HCT116 (cell line): ENCODE data around the gene NAALADL2. TPM values are rescaled to one million over a fixed set of nuclear protein-coding genes. Genes with fewer than 3 reads are reported as not detected.

Source experiments
- ATAC-seq: fragments of 200-7000 bp; cut with Tn5 transposase; 2 replicates; pipeline ENCODE4 v1.9.1; 2020; ENCODE audit warnings: mild to moderate bottlenecking, moderate library complexity
- BruUV-seq: library from RNA; stranded (reverse); fragments of 400-500 nt; replicated peaks from 2 replicates; lab custom pipeline; 2021; lab: Mats Ljungman, UMichigan
- CTCF ChIA-PET: fragments of 300-600 bp; sonication (Branson Sonifier 250); formaldehyde crosslinking; loops from one replicate; lab custom pipeline; 2021; ENCODE audit warnings: antibody characterized with exemption; lab: Charles Lee
- POLR2A ChIA-PET: fragments of 300-600, 350-600 bp; sonication (Branson Sonifier 250); formaldehyde crosslinking; loops from one replicate; lab custom pipeline; 2021; ENCODE audit warnings: antibody characterized with exemption; lab: Charles Lee
- RAD21 ChIA-PET, 2 experiments: fragments of 300-600 bp; sonication (Branson Sonifier 250); formaldehyde crosslinking; loops; one replicate each; lab custom pipeline; 2023; ENCODE audit warnings: low total read pairs in 2 of 2; ENCODE audit not compliant: uncharacterized antibody in 2 of 2, unreplicated experiment in 2 of 2, low non-redundant PET in 1 of 2; lab: Charles Lee
- DNase-seq: peaks from one replicate; pipeline ENCODE4 v3.0.0-alpha.2; 2010; ENCODE audit warnings: low read depth, low spot score
- H2AFZ ChIP-seq: fragments of 200-600 bp; shearing (Covaris generic), sonication (generic); 2 replicates; pipeline ENCODE4 v1.6.1; 2017; ENCODE audit warnings: low read depth, mixed run types, mixed read lengths, antibody characterized with exemption, low read length; ENCODE audit not compliant: poor library complexity, severe bottlenecking
- H3K27ac ChIP-seq: 2 replicates; pipeline ENCODE4 v1.5.1; 2012; ENCODE audit warnings: low read depth, low read length
- H3K27me3 ChIP-seq: fragments of 200-600 bp; sonication (generic); 2 replicates; pipeline ENCODE4 v1.6.1; 2016; ENCODE audit warnings: mixed run types, low read length, mixed read lengths; ENCODE audit not compliant: insufficient read depth
- H3K36me3 ChIP-seq, 2 experiments: fragments of 200-500 bp in 1 of 2; fragments of 200-600 bp in 1 of 2; sonication (Bioruptor generic) in 1 of 2; sonication (generic) in 1 of 2; 2 replicates each; pipeline versions ENCODE4 v1.5.1 to v1.6.1; 2014 to 2016; ENCODE audit warnings: low read length in 2 of 2, inconsistent platforms in 1 of 2, mixed read lengths in 1 of 2, mixed run types in 1 of 2; ENCODE audit not compliant: insufficient read depth in 2 of 2, control insufficient read depth in 1 of 2
- H3K4me1 ChIP-seq, 2 experiments: fragments of 200-600 bp in 1 of 2; sonication (generic) in 1 of 2; 2 replicates each; pipeline versions ENCODE4 v1.5.1 to v1.6.1; 2012 to 2017; ENCODE audit warnings: low read length in 2 of 2, inconsistent platforms in 1 of 2, mild to moderate bottlenecking in 1 of 2, mixed read lengths in 1 of 2, mixed run types in 1 of 2, moderate library complexity in 1 of 2; ENCODE audit not compliant: insufficient read depth in 2 of 2, control insufficient read depth in 1 of 2
- H3K4me2 ChIP-seq: fragments of 200-600 bp; sonication (generic); 2 replicates; pipeline ENCODE4 v1.6.1; 2017; ENCODE audit warnings: mixed run types, low read length, mixed read lengths
- H3K4me3 ChIP-seq, 2 experiments: fragments of 200-600 bp in 1 of 2; sonication (generic) in 1 of 2; replicated peaks in 1 of 2; 2 replicates each; pipeline ENCODE4 v1.5.1; 2011 to 2016; ENCODE audit warnings: low read length in 2 of 2, control low read depth in 1 of 2, low read depth in 1 of 2, mild to moderate bottlenecking in 1 of 2, mixed read lengths in 1 of 2, mixed run types in 1 of 2
- H3K79me2 ChIP-seq: fragments of 200-600 bp; sonication (generic); 2 replicates; pipeline ENCODE4 v1.6.1; 2017; ENCODE audit warnings: mild to moderate bottlenecking, mixed run types, low read length, moderate library complexity, mixed read lengths; ENCODE audit not compliant: insufficient read depth
- H3K9ac ChIP-seq: fragments of 200-600 bp; sonication (generic); 2 replicates; pipeline ENCODE4 v1.6.1; 2016; ENCODE audit warnings: low read length, mixed read lengths
- H3K9me2 ChIP-seq: fragments of 200-600 bp; sonication (generic), shearing (Covaris generic); 2 replicates; pipeline ENCODE4 v1.6.1; 2017; ENCODE audit warnings: mixed run types, mild to moderate bottlenecking, moderate library complexity; ENCODE audit not compliant: insufficient read depth
- H3K9me3 ChIP-seq, 2 experiments: fragments of 200-500 bp in 1 of 2; fragments of 200-600 bp in 1 of 2; sonication (Bioruptor generic) in 1 of 2; sonication (generic) in 1 of 2; 2 replicates each; pipeline ENCODE4 v1.6.1; 2014 to 2017; ENCODE audit warnings: low read length in 2 of 2, mixed read lengths in 2 of 2, inconsistent platforms in 1 of 2, low read depth in 1 of 2, mild to moderate bottlenecking in 1 of 2, mixed run types in 1 of 2, moderate library complexity in 1 of 2; ENCODE audit not compliant: control insufficient read depth in 1 of 2, insufficient read depth in 1 of 2
- H4K20me1 ChIP-seq: fragments of 200-600 bp; sonication (generic), shearing (Covaris generic); 2 replicates; pipeline ENCODE4 v1.6.1; 2017; ENCODE audit warnings: mixed run types, mild to moderate bottlenecking, moderate library complexity; ENCODE audit not compliant: insufficient read depth
- CEBPB ChIP-seq: IDR thresholded peaks from 2 replicates; pipeline ENCODE4 v1.6.1; 2012; ENCODE audit warnings: low read depth
- EZH2phosphoT487 ChIP-seq: fragments of 200-600 bp; IDR thresholded peaks from 2 replicates; pipeline ENCODE4 v1.6.1; 2018; ENCODE audit warnings: antibody characterized with exemption, borderline replicate concordance
- POLR2A ChIP-seq: IDR thresholded peaks from 2 replicates; pipeline ENCODE4 v1.7.0; 2011; ENCODE audit warnings: borderline replicate concordance; ENCODE audit not compliant: insufficient read depth, insufficient read length; ENCODE audit errors: extremely low read depth
- SIN3A ChIP-seq: IDR thresholded peaks from 2 replicates; pipeline ENCODE4 v1.6.1; 2012; ENCODE audit warnings: low read depth
- SRF ChIP-seq: IDR thresholded peaks from 2 replicates; pipeline ENCODE4 v1.6.1; 2012; ENCODE audit warnings: low read depth
- ZNF274 ChIP-seq: fragments of 200-500 bp; sonication (Bioruptor generic); IDR thresholded peaks from 2 replicates; pipeline ENCODE4 v1.6.1; 2014; ENCODE audit warnings: mild to moderate bottlenecking, low read depth, low read length, inconsistent platforms
- intact Hi-C: fragments of 100-400 bp; cut with micrococcal nuclease; formaldehyde crosslinking; loops from 2 replicates; pipeline ENCODE4 v1.10.0; 2022
- total RNA-seq: library from RNA; stranded (reverse); gene quantifications from one replicate; pipeline ENCODE4 v1.2.1, GENCODE V29; 2021; ENCODE audit not compliant: unreplicated experiment
- TF ChIP-seq, protein P1 (sequence below): IDR thresholded peaks from 2 replicates; pipeline ENCODE4 v1.6.1; 2011; ENCODE audit warnings: mild to moderate bottlenecking, low read length, moderate library complexity; ENCODE audit not compliant: insufficient replicate concordance; ENCODE audit errors: extremely low read depth
- TF ChIP-seq, protein P2 (sequence below): IDR thresholded peaks from 2 replicates; pipeline ENCODE4 v1.6.1; 2012; ENCODE audit warnings: low read depth

The NAALADL2 gene
- total RNA-seq, 1 experiment from 2014 or later: 2.9 TPM

DNA sequence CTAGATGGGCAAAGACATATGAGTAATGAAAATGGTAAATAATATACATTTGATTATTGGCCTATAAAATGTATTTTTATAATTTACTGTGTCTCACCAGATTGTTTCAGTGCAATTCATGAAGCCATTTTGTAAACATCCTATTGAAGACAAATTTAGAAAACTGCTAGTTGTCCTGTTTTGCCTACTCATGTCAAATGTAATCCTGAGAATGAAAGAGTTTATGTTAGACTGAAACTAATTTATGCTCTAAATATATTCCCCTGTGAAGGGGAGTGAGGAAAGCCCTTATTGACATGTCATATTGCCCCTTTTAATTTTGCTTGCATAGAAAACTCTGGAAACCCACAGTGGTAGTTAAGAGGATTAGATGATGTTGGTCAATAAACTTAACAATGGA lies 610.0 kb downstream of the NAALADL2 start:
- Histone ChIP-seq H3K9me3 (no peaks in the 10 kb centered on the region), H2AFZ (no peak overlapping the region), H3K27me3 (no peaks in the 10 kb centered on the region), H3K4me2 (no peak overlapping the region), H3K9ac (no peak overlapping the region), H4K20me1 (no peaks in the 10 kb centered on the region), H3K27ac (no peak overlapping the region)
- intact Hi-C loops: no loop called here
- TF ChIP-seq, protein P1, sequence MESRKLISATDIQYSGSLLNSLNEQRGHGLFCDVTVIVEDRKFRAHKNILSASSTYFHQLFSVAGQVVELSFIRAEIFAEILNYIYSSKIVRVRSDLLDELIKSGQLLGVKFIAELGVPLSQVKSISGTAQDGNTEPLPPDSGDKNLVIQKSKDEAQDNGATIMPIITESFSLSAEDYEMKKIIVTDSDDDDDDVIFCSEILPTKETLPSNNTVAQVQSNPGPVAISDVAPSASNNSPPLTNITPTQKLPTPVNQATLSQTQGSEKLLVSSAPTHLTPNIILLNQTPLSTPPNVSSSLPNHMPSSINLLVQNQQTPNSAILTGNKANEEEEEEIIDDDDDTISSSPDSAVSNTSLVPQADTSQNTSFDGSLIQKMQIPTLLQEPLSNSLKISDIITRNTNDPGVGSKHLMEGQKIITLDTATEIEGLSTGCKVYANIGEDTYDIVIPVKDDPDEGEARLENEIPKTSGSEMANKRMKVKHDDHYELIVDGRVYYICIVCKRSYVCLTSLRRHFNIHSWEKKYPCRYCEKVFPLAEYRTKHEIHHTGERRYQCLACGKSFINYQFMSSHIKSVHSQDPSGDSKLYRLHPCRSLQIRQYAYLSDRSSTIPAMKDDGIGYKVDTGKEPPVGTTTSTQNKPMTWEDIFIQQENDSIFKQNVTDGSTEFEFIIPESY: no peak
- TF ChIP-seq EZH2phosphoT487 (no peak), SRF (no peak), POLR2A (no peak), ZNF274 (no peak), CEBPB (no peak), SIN3A (no peak)
- TF ChIP-seq, protein P2, sequence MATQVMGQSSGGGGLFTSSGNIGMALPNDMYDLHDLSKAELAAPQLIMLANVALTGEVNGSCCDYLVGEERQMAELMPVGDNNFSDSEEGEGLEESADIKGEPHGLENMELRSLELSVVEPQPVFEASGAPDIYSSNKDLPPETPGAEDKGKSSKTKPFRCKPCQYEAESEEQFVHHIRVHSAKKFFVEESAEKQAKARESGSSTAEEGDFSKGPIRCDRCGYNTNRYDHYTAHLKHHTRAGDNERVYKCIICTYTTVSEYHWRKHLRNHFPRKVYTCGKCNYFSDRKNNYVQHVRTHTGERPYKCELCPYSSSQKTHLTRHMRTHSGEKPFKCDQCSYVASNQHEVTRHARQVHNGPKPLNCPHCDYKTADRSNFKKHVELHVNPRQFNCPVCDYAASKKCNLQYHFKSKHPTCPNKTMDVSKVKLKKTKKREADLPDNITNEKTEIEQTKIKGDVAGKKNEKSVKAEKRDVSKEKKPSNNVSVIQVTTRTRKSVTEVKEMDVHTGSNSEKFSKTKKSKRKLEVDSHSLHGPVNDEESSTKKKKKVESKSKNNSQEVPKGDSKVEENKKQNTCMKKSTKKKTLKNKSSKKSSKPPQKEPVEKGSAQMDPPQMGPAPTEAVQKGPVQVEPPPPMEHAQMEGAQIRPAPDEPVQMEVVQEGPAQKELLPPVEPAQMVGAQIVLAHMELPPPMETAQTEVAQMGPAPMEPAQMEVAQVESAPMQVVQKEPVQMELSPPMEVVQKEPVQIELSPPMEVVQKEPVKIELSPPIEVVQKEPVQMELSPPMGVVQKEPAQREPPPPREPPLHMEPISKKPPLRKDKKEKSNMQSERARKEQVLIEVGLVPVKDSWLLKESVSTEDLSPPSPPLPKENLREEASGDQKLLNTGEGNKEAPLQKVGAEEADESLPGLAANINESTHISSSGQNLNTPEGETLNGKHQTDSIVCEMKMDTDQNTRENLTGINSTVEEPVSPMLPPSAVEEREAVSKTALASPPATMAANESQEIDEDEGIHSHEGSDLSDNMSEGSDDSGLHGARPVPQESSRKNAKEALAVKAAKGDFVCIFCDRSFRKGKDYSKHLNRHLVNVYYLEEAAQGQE: no peak
- TF ChIP-seq, all 23 proteins: peak for 0
- no TSS peak for BruUV-seq
- no peaks in the 10 kb centered on the region for H3K79me2 ChIP-seq
- H3K4me3 ChIP-seq: no peak overlapping the region
- ChIA-PET CTCF (no interaction called here), POLR2A (no interaction called here), RAD21 (no interaction called here)
- no peaks in the 10 kb centered on the region for H3K4me1 ChIP-seq
- no peak for ATAC-seq
- no peaks in the 10 kb centered on the region for H3K36me3 ChIP-seq
- no peak for DNase-seq
- H3K9me2 ChIP-seq: peaks cover 3% of the 10 kb centered on the region; the same call in 1 of the 2 replicates
